NCI-H526 (cell line): ENCODE measurements around the gene CD79A.
A peak's percentile ranks its signal among the peaks of the same experiment; 100 is the strongest.

Source experiments
- DNase-seq, 2 experiments: peaks; one replicate each; lab custom pipeline; 2025; lab: John Stamatoyannopoulos, UW

The CD79A gene

DNA sequence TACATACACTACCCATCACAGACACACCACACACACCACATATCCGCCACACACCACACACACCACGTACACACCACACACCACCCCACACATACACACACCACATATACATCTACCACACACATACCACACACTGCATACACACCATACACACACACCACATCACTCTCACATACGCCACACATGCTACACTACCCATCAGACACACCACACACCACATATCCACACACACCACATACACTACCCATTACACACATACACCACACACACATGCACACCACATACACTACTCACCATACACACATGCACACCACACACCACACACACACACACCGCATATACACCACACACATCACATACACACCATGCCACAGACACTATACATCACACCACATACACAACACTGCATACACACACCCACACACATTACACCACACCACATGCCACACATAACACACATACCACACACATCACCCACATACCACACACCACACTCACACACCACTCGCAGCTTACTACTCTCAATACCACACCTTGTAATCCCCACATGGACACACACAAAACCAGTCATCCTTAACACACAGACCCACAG, 41.7 kb downstream of the CD79A start:
- no peak for DNase-seq

GRCh38 chr19:41919948-41920712, 43.1 kb downstream of the CD79A start:
- DNase-seq, result no peak

DNA sequence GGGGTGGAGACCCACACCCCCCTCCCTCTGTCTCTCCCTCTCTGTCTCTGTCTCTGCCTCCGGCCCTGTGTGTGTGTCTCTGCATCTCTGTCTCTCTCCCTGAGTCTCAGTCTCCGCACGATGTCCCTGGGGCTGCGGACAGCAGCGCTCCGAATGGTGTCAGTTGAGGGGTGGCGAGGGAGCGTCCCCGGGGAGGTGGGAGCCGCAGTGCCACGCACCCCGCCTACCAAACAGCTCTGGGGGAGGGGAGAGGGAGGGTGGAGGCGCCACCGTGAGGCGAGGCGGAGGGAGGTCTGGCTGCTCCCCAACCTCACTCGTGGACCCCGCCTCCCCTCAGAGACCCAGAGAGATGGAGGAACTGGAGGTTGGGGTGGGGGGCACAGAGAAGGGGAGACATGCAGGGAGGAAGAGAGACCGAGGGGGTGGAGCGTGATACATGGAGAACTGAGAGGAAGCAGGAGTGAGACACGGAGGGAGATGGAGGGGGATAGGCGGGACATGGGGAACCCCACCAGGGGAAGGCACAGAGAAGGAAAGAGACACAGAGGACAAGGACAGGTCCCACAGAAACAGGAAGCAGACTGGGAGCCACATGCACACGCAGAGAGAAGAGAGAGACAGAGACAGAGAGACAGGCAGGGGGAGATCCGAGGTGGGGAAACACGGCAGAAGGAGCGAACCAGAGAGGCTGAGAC, 44.0 kb downstream of the CD79A start:
- DNase-seq, result no peak

DNA sequence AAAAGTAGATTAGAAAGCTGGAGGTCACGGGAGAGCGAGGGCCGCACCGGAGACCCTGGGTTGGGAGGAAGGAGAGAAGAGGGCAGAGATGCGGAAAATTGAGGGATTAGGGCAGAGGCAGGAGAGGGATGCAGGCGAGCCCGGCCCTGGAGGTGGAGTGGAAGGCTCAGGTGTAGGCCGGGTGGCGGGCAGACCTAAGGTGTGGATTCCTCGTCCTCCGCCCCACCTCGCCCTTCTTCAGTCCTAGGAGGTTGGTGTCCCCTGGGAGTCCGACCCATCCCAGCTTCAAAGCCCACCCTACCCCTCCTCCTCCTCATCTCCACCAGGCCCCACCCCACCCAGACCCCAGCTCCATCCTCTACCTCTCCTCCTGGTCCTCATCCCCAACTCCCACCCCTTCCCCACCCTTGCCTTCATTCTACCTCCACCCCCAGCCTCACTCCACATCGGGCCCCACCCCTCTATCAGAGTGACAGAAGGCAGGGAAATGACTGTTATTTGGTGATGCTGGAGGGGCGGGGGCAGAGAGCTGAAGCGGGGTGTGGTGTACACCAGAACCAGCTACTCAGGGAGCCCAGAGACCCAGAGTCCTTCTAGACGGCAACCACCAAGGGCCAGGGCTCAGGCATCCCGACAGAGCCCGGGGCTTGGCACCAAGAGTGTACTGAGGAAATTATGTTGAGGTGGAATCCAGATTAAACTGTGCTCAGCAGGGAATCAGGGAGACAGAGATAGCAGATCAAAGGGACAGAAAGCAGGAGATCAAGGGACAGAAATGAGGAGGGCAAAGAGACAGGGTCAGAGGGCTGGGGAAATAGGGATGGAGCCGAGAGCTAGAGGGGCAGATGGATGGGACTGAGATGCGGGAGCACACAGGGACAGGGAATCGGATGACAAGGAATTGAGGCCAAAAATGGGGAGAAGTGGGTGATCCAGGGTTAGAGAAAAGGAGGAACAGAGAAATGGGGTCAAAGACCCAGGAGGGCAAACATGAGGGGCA, 44.8 kb downstream of the CD79A start:
- DNase-seq, result no peak

- DNase-seq, result no peak
Measured at GRCh38 chr19:41922585-41922984, 45.5 kb downstream of the CD79A start.

- no peak for DNase-seq
Measured at GRCh38 chr19:41923045-41923788, 46.1 kb downstream of the CD79A start.

- DNase-seq, result peak; percentile 38 to 54
Measured at GRCh38 chr19:41924151-41925145, 47.4 kb downstream of the CD79A start.

DNA sequence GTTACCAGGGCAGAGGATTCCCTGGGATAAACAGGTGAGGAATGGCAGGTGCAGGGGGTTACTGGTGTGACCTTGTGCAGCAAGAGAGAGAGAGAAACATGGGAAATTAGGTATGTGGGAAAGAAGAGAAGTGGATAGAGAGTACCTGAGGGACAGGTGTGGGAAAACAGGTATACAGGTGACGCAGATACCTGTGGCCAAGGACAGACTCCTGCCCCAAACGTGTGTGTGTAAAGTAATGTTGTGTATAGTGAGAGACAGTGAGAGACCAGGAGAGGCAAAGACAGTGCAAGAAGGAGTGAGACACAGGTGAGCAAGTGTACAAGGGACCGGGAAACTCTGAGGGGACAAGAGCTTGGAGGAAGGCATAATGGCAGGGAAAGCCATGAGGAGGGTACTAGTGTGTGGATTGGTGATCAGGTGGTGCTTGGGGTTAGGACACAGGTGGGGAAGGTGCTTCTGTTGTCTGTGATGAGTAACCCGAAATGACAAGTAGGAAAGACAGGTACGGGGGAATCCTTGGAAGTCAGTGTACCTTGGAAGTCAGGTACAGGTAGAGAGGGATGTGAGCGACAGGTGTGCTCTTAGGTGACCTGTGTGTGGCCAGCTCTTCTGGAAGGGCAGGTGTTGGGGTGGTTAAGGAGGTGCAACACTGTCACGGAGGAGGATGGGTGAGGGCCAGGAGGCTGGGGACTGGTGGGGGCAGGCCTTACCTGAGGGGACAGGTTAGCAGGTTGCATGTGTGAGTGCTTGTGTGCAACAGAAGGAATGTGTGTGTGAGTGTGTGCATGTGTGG, 48.3 kb downstream of the CD79A start:
- peak in 1 of 2 experiments; percentile 76 for DNase-seq

DNA sequence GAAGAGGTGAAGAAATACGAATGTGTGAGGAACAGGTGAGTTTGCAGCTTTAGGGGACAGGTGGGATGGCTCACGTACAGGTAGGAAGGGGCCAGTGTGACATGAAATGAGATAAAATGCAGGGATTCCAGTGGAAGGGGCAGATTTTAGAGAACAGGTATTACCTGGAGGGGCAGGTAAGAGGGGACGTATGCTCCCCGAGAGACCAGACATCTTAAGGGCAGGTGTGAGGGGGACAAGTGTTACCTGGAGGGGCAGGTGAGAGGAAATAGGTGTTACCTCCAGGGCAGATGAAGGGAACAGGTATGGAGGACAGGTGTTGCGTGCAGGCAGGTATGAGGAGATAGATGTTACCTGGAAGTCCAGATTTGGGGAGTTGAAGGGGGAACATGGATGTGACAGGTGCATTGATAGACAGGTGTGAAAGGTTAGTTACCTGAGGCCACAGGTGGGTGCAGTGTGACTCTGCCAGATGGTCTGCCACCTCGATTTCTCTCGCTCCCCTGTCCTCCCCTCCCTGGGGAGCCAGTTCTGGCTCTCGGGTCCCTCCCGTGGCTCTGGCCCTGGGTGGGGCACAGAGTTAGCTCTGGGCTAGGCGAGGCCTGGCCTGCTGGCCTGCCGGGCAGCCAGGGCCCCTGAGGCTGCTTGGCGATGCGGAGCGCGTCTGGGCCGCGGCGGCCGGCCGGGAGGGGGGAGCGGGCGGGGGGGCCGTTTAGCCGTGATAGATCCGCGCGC, 49.1 kb downstream of the CD79A start:
- DNase-seq, result no peak

DNA sequence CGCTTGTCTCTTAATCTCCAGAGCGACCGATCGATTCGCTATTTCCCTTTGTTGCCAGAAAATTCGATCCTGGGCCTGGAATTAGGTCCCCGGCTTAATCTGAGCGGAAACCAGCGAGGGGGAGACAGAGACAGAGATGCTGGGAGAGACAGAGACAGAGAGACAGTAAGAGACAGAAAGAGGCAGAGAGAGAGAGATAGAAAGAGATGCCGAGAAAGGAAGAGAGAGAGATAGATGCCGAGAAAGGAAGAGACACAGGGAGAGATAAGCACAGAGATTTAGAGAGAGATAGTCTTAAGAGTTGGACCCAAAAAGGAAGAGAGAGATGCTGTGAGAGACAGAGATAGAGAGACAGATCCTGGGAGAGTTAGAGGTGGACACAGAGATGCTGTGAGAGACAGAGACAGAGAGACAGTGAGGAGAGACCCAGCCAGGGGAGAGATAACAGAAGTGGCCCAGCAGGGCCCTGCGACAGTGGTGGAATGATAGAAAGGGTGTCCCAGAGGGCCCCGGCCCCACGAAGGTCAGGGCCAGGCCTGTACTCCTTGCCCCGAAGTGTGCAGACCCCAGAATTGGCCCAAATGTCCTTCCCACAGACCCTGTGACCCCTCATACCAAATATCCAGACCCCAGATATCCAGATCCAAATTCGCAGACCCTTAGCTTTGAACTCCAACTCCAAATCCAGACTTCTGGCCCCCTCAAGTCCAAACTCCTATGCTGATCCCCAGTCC, 49.9 kb downstream of the CD79A start:
- DNase-seq, result no peak

- no peak for DNase-seq
Measured at GRCh38 chr19:41927497-41928192, 50.6 kb downstream of the CD79A start.

- peak in 1 of 2 experiments; percentile 52 for DNase-seq
Measured at GRCh38 chr19:41928221-41928683, 51.2 kb downstream of the CD79A start, which contains the start of gene ERFL. Gene ERFL (minus strand): TSS chr19:41928449. CDS start chr19:41912919, 15,530 bp downstream.

GRCh38 chr19:41928754-41929535, 51.9 kb downstream of the CD79A start:
- DNase-seq, result peak in 1 of 2 experiments; percentile 55

DNA sequence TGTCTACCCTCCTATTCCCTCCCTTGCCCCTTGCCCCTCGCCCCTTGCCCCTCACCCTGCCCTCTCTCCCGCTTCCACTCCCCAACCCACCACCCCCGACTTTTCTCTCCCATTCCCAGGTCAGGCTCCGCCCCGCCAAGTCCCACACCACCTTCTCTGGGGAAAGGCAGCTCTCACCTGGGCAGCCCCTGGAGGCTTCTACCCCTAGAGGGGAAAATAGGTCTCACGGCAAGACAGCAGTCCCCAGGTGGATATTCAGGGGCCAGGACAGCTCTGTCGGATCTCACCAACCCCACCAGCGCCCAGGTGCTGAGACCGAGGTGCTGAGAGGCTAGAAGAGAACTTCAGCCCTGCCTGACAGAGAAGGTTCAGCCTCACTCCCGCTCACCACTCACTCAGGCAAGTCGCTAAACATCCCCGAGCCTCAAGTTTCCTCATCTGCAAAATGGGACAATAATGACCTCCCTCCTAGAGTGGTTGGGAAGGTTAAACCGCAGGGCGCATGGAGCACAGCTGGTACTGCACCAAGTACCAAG, 52.5 kb downstream of the CD79A start:
- no peak for DNase-seq

DNA sequence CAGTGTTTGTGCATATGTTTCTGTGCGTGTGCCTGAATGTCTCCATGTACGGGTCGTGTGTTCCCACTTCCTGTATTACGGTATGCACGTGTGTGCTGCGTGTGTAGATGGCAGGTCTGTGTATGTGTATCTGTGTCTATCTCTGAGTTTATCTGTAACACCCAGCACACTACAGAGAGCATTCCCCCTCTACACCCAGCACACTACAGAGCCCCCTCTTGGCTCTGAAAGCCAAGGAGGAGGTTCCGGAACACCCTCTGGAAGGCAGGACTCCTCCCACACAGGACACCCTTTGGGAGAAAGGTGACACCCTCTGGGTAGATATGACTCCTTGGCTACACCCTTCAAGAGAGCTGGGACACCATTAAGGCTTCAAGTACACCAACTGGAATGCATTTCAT, 53.2 kb downstream of the CD79A start:
- DNase-seq, result no peak
